Panc1 (cell line): ENCODE data around the gene SLC6A7.

Source experiments
- POLR2AphosphoS5 ChIP-seq: IDR thresholded peaks from 2 replicates; pipeline ENCODE4 v1.6.1; 2012; ENCODE audit warnings: mild to moderate bottlenecking, low read depth, low read length, moderate library complexity
- TF ChIP-seq, protein P1 (sequence below): fragments of 450-650 bp; IDR thresholded peaks from 2 replicates; pipeline ENCODE4 v1.5.1; 2017; ENCODE audit warnings: mild to moderate bottlenecking
- TF ChIP-seq, protein P2 (sequence below), 2 experiments: IDR thresholded peaks; 2 replicates each; pipeline ENCODE4 v1.6.1; 2011 to 2012; ENCODE audit warnings: low read depth in 2 of 2, control low read depth in 1 of 2, low read length in 1 of 2, mild to moderate bottlenecking in 1 of 2, moderate library complexity in 1 of 2; ENCODE audit not compliant: insufficient read depth in 1 of 2

DNA sequence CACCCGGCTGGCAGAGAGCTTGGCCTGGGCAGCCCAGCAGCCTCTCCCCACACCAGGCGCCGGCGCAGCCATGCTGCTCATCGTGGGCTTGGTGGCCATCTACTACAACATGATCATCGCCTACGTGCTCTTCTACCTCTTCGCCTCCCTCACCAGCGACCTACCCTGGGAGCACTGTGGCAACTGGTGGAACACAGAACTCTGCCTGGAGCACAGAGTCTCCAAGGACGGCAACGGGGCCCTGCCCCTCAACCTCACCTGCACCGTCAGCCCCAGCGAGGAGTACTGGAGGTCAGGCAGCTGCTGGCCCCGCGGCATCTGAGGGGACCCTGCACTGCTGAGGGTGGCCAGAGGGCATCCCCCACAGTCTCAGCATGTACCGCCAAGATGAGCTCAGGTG is 7.1 kb downstream of the SLC6A7 start:
- TF ChIP-seq, protein P1, sequence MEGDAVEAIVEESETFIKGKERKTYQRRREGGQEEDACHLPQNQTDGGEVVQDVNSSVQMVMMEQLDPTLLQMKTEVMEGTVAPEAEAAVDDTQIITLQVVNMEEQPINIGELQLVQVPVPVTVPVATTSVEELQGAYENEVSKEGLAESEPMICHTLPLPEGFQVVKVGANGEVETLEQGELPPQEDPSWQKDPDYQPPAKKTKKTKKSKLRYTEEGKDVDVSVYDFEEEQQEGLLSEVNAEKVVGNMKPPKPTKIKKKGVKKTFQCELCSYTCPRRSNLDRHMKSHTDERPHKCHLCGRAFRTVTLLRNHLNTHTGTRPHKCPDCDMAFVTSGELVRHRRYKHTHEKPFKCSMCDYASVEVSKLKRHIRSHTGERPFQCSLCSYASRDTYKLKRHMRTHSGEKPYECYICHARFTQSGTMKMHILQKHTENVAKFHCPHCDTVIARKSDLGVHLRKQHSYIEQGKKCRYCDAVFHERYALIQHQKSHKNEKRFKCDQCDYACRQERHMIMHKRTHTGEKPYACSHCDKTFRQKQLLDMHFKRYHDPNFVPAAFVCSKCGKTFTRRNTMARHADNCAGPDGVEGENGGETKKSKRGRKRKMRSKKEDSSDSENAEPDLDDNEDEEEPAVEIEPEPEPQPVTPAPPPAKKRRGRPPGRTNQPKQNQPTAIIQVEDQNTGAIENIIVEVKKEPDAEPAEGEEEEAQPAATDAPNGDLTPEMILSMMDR: no peak
- TF ChIP-seq, protein P2, sequence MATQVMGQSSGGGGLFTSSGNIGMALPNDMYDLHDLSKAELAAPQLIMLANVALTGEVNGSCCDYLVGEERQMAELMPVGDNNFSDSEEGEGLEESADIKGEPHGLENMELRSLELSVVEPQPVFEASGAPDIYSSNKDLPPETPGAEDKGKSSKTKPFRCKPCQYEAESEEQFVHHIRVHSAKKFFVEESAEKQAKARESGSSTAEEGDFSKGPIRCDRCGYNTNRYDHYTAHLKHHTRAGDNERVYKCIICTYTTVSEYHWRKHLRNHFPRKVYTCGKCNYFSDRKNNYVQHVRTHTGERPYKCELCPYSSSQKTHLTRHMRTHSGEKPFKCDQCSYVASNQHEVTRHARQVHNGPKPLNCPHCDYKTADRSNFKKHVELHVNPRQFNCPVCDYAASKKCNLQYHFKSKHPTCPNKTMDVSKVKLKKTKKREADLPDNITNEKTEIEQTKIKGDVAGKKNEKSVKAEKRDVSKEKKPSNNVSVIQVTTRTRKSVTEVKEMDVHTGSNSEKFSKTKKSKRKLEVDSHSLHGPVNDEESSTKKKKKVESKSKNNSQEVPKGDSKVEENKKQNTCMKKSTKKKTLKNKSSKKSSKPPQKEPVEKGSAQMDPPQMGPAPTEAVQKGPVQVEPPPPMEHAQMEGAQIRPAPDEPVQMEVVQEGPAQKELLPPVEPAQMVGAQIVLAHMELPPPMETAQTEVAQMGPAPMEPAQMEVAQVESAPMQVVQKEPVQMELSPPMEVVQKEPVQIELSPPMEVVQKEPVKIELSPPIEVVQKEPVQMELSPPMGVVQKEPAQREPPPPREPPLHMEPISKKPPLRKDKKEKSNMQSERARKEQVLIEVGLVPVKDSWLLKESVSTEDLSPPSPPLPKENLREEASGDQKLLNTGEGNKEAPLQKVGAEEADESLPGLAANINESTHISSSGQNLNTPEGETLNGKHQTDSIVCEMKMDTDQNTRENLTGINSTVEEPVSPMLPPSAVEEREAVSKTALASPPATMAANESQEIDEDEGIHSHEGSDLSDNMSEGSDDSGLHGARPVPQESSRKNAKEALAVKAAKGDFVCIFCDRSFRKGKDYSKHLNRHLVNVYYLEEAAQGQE (IDR thresholded peaks at IDR 0.05; ENCODE audit: insufficient read depth in 1 of 2, low read depth in 2 of 2, low read length in 1 of 2): no peak
- no peak for TF ChIP-seq POLR2AphosphoS5
